Urothelium cell line (cell line): ENCODE measurements around the gene DUSP28.

Source experiments
- DNase-seq: peaks from one replicate; pipeline ENCODE4 v3.0.0; 2011; ENCODE audit warnings: low spot score, mixed read lengths
- FAIRE-seq: peaks from 2 replicates; lab custom pipeline; 2011; peaks lifted over from hg19 to GRCh38; lab: Jason Lieb, UNC

Gene DUSP28

GRCh38 chr2:240584486-240585031 is 24.4 kb downstream of the DUSP28 start:
- FAIRE-seq (no peak), DNase-seq (no peak)

GRCh38 chr2:240585101-240585500 is 24.9 kb downstream of the DUSP28 start:
- DNase-seq (no peak), FAIRE-seq (no peak)

GRCh38 chr2:240585681-240586197 is 25.6 kb downstream of the DUSP28 start:
- FAIRE-seq, result no peak
- DNase-seq, result no peak

GRCh38 chr2:240586198-240586918 is 26.2 kb downstream of the DUSP28 start, which contains the start of gene CAPN10:
Gene CAPN10, plus strand, starts transcription at chr2:240586734. Its CDS starts 178 bp downstream, at chr2:240586912.
- FAIRE-seq (peak; percentile 91), DNase-seq (peak; percentile 98)

- FAIRE-seq, result no peak
- peak; percentile 36 for DNase-seq
These were observed 27.0 kb downstream of the DUSP28 start for GRCh38 chr2:240586919-240587800.

GRCh38 chr2:240588006-240588655 is 28.0 kb downstream of the DUSP28 start:
- DNase-seq (no peak), FAIRE-seq (no peak)

- no peak for FAIRE-seq
- no peak for DNase-seq
These were observed 28.5 kb downstream of the DUSP28 start for GRCh38 chr2:240588669-240589068.

GRCh38 chr2:240589375-240589774 is 29.2 kb downstream of the DUSP28 start:
- DNase-seq (no peak), FAIRE-seq (no peak)

- no peak for DNase-seq
- FAIRE-seq, result no peak
These were observed 29.8 kb downstream of the DUSP28 start for GRCh38 chr2:240589850-240590525.

GRCh38 chr2:240590681-240591111 is 30.5 kb downstream of the DUSP28 start:
- DNase-seq (no peak), FAIRE-seq (no peak)

GRCh38 chr2:240591226-240591625 is 31.1 kb downstream of the DUSP28 start:
- DNase-seq (no peak), FAIRE-seq (no peak)

- FAIRE-seq (no peak), DNase-seq (no peak)
These were observed 31.6 kb downstream of the DUSP28 start for GRCh38 chr2:240591784-240592183.

GRCh38 chr2:240593026-240593702 is 33.0 kb downstream of the DUSP28 start:
- FAIRE-seq (no peak), DNase-seq (no peak)

- no peak for FAIRE-seq
- no peak for DNase-seq
These were observed 33.7 kb downstream of the DUSP28 start for GRCh38 chr2:240593703-240594451.

GRCh38 chr2:240594511-240595380 is 34.6 kb downstream of the DUSP28 start:
- FAIRE-seq, result no peak

GRCh38 chr2:240595381-240596079 is 35.4 kb downstream of the DUSP28 start:
- DNase-seq (peak; percentile 27), FAIRE-seq (no peak)

More at GRCh38 chr2:240594511-240595380, 34.6 kb downstream of the DUSP28 start:
- no peak for DNase-seq

GRCh38 chr2:240596080-240596460 is 35.9 kb downstream of the DUSP28 start:
- DNase-seq, result no peak
- no peak for FAIRE-seq
